ENCODE results near the gene RB1. TPM values are rescaled to one million over a fixed set of nuclear protein-coding genes. Genes with fewer than 3 reads are reported as not detected.
A peak's percentile ranks its signal among the peaks of the same experiment; 100 is the strongest.
"Not testable (repeated sequence)": the region's sequence is repeated elsewhere in the genome, so short reads cannot be mapped to it uniquely, and the experiment has no call there.

The RB1 gene
- total RNA-seq, 1 donor from 2014 or later, result 27.7 TPM

- ATAC-seq, result no peak
- no peak for DNase-seq (ENCODE audit: missing footprints)
- intact Hi-C loops (cut with DNase I), result no loop called here
Observed at GRCh38 chr13:48322294-48322693, 18.7 kb downstream of the RB1 start.

GRCh38 chr13:48333976-48334375 lies 30.4 kb downstream of the RB1 start:
- ATAC-seq (no peak), DNase-seq (ENCODE audit: missing footprints) (no peak)
- intact Hi-C loops (cut with DNase I), result loop anchor here (1.0 to 2.0 kb wide), 2 partner anchors 246 to 435 kb away; no protein-coding TSS in a partner anchor

- DNase-seq (ENCODE audit: missing footprints), result no peak
- ATAC-seq, result peak; percentile 60
- intact Hi-C loops (cut with DNase I), result loop anchor here (1.0 to 2.0 kb wide), 2 partner anchors 246 to 434 kb away; no protein-coding TSS in a partner anchor
Observed at GRCh38 chr13:48334534-48335127, 31.1 kb downstream of the RB1 start.

- intact Hi-C loops (cut with DNase I); DNase-seq (ENCODE audit: missing footprints); ATAC-seq: not testable (repeated sequence)
Observed at GRCh38 chr13:48339198-48339597, 35.6 kb downstream of the RB1 start.

GRCh38 chr13:48344264-48344663 lies 40.7 kb downstream of the RB1 start:
- no peak for DNase-seq (ENCODE audit: missing footprints)
- ATAC-seq, result no peak

GRCh38 chr13:48346583-48346982 lies 43.0 kb downstream of the RB1 start:
- ATAC-seq (no peak), DNase-seq (ENCODE audit: missing footprints) (no peak)
- intact Hi-C loops (cut with DNase I), result no loop called here

More at GRCh38 chr13:48344264-48344663, 40.7 kb downstream of the RB1 start:
- intact Hi-C loops (cut with DNase I), result no loop called here

GRCh38 chr13:48349525-48349924 lies 46.0 kb downstream of the RB1 start:
- DNase-seq (ENCODE audit: missing footprints) (no peak), ATAC-seq (no peak)
- intact Hi-C loops (cut with DNase I), result no loop called here

- intact Hi-C loops (cut with DNase I), result no loop called here
- ATAC-seq (no peak), DNase-seq (ENCODE audit: missing footprints) (no peak)
Observed at GRCh38 chr13:48353590-48353989, 50.0 kb downstream of the RB1 start.

- intact Hi-C loops (cut with DNase I); ATAC-seq; DNase-seq (ENCODE audit: missing footprints): not testable (repeated sequence)
Observed at GRCh38 chr13:48355524-48355923, 52.0 kb downstream of the RB1 start.

- no peak for ATAC-seq
- DNase-seq (ENCODE audit: missing footprints), result no peak
- intact Hi-C loops (cut with DNase I), result no loop called here
Observed at GRCh38 chr13:48356750-48357149, 53.2 kb downstream of the RB1 start.

- intact Hi-C loops (cut with DNase I), result no loop called here
- ATAC-seq, result no peak
Observed at GRCh38 chr13:48369988-48370387, 66.4 kb downstream of the RB1 start.

GRCh38 chr13:48370815-48371214 lies 67.3 kb downstream of the RB1 start:
- ATAC-seq (no peak), DNase-seq (ENCODE audit: missing footprints) (no peak)
- intact Hi-C loops (cut with DNase I), result no loop called here

More at GRCh38 chr13:48369988-48370387, 66.4 kb downstream of the RB1 start:
- no peak for DNase-seq (ENCODE audit: missing footprints)

- DNase-seq (ENCODE audit: missing footprints), result no peak
Observed at GRCh38 chr13:48377857-48378256, 74.3 kb downstream of the RB1 start.

GRCh38 chr13:48380581-48380980 lies 77.0 kb downstream of the RB1 start:
- no peak for ATAC-seq
- intact Hi-C loops (cut with DNase I), result no loop called here
- no peak for DNase-seq (ENCODE audit: missing footprints)

More at GRCh38 chr13:48377857-48378256, 74.3 kb downstream of the RB1 start:
- intact Hi-C loops (cut with DNase I), result no loop called here
- no peak for ATAC-seq

GRCh38 chr13:48383384-48383783 lies 79.8 kb downstream of the RB1 start:
- DNase-seq (ENCODE audit: missing footprints) (no peak), ATAC-seq (no peak)
- intact Hi-C loops (cut with DNase I), result no loop called here

GRCh38 chr13:48386816-48387215 lies 83.3 kb downstream of the RB1 start:
- intact Hi-C loops (cut with DNase I), result no loop called here
- ATAC-seq (no peak), DNase-seq (ENCODE audit: missing footprints) (no peak)

- no peak for ATAC-seq
- intact Hi-C loops (cut with DNase I), result no loop called here
Observed at GRCh38 chr13:48391257-48391656, 87.7 kb downstream of the RB1 start.

GRCh38 chr13:48393030-48393697 lies 89.6 kb downstream of the RB1 start:
- ATAC-seq (no peak), DNase-seq (ENCODE audit: missing footprints) (no peak)
- intact Hi-C loops (cut with DNase I), result no loop called here

More at GRCh38 chr13:48391257-48391656, 87.7 kb downstream of the RB1 start:
- no peak for DNase-seq (ENCODE audit: missing footprints)

GRCh38 chr13:48393698-48394085 lies 90.1 kb downstream of the RB1 start:
- ATAC-seq (no peak), DNase-seq (ENCODE audit: missing footprints) (no peak)
- intact Hi-C loops (cut with DNase I), result no loop called here

GRCh38 chr13:48397744-48398143 lies 94.2 kb downstream of the RB1 start:
- intact Hi-C loops (cut with DNase I), result no loop called here
- no peak for DNase-seq (ENCODE audit: missing footprints)
- no peak for ATAC-seq
